MM.1S (cell line): ENCODE measurements around the gene KRTDAP.

Experiments used
- DNase-seq: peaks from one replicate; pipeline ENCODE4 v3.0.0-alpha.2; 2015
- H2AFZ ChIP-seq: fragments of 300-600 bp; sonication (generic); 2 replicates; pipeline ENCODE4 v1.6.0; 2016; ENCODE audit warnings: antibody characterized with exemption, low read length
- H3F3A ChIP-seq: fragments of 300-600 bp; sonication (generic); 2 replicates; pipeline ENCODE4 v1.6.1; 2016; ENCODE audit warnings: mild to moderate bottlenecking, antibody characterized with exemption, low read length, moderate library complexity, mixed read lengths; ENCODE audit not compliant: insufficient read depth
- H3K27ac ChIP-seq: fragments of 300-600 bp; sonication (generic); 2 replicates; pipeline ENCODE4 v1.5.1; 2016; ENCODE audit warnings: mild to moderate bottlenecking, low read length
- H3K27me3 ChIP-seq: fragments of 300-600 bp; sonication (generic); replicated peaks from 2 replicates; pipeline ENCODE4 v1.6.0; 2016; ENCODE audit warnings: low read length; ENCODE audit not compliant: insufficient read depth
- H3K36me3 ChIP-seq: fragments of 300-600 bp; sonication (generic); replicated peaks from 2 replicates; pipeline ENCODE4 v1.6.1; 2016; ENCODE audit warnings: mild to moderate bottlenecking, low read length, mixed read lengths; ENCODE audit not compliant: insufficient read depth
- H3K4me1 ChIP-seq: fragments of 300-600 bp; sonication (generic); 2 replicates; pipeline ENCODE4 v1.6.1; 2016; ENCODE audit warnings: low read length, mixed read lengths
- H3K4me2 ChIP-seq: fragments of 300-600 bp; sonication (generic); 2 replicates; pipeline ENCODE4 v1.6.0; 2016; ENCODE audit warnings: low read depth, low read length
- H3K4me3 ChIP-seq: fragments of 300-600 bp; sonication (generic); 2 replicates; pipeline ENCODE4 v1.5.1; 2016; ENCODE audit warnings: low read length, mixed read lengths
- H3K79me2 ChIP-seq: fragments of 300-600 bp; sonication (generic); 2 replicates; pipeline ENCODE4 v1.6.1; 2016; ENCODE audit warnings: mixed run types, low read length, mixed read lengths
- H3K9ac ChIP-seq: fragments of 300-600 bp; sonication (generic); 2 replicates; pipeline ENCODE4 v1.6.1; 2016; ENCODE audit warnings: low read length, mixed read lengths
- H3K9me2 ChIP-seq: fragments of 300-600 bp; sonication (generic); replicated peaks from 2 replicates; pipeline ENCODE4 v1.6.1; 2016; ENCODE audit warnings: mild to moderate bottlenecking, low read length, mixed read lengths; ENCODE audit not compliant: insufficient read depth
- H3K9me3 ChIP-seq: fragments of 300-600 bp; sonication (generic); replicated peaks from 2 replicates; pipeline ENCODE4 v1.6.1; 2016; ENCODE audit warnings: mild to moderate bottlenecking, low read length, mixed read lengths; ENCODE audit not compliant: insufficient read depth
- H4K20me1 ChIP-seq: fragments of 300-600 bp; sonication (generic); 2 replicates; pipeline ENCODE4 v1.6.1; 2016; ENCODE audit warnings: mild to moderate bottlenecking, low read length, moderate library complexity, mixed read lengths; ENCODE audit not compliant: insufficient read depth
- EZH2 ChIP-seq: fragments of 300-600 bp; sonication (generic); optimal IDR thresholded peaks from 2 replicates; pipeline ENCODE3; 2017; ENCODE audit warnings: low read depth, mild to moderate bottlenecking, antibody characterized with exemption, low read length, mixed read lengths
- EZH2phosphoT487 ChIP-seq: fragments of 300-600 bp; sonication (generic); IDR thresholded peaks from 2 replicates; pipeline ENCODE4 v1.6.1; 2018; ENCODE audit warnings: antibody characterized with exemption, low read length
- TF ChIP-seq, protein P1 (sequence below): fragments of 300-600 bp; sonication (generic); IDR thresholded peaks from 2 replicates; pipeline ENCODE4 v1.5.1; 2016; ENCODE audit warnings: antibody characterized with exemption, low read length, mixed read lengths

The KRTDAP gene

DNA sequence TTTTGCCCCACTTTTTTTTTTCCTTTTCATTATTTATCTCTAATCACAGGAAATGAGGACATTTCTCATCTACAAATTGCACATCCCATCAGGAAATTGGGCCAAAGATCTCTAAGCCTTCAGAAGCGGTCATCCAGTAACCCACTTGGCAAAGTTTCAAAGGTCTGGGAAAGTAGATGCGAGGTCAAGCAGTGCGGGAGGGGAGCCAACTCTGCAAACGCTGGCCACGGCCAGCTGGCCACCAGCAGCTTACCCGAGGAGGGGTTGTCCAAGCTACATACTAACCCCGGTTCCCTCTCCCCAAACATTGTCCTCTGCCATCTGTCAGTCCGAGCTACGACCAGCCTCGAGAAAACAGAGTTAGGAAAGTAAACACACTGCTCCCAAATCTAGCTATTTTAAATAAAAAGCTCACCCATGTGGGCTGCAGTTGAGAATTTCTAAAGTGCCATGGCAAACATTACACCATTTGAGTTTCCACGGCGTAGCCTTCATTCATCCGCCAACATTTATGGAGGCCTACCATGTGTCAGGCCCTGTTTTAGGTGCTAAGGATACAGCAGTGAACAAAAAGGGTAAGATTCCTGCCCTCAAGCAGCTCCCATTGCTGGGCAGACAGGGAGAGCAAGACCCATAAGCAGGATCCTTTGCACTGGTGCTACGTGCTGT, 30.7 kb downstream of the KRTDAP start:
- H3K4me3 ChIP-seq: no peak overlapping the region
- H3K36me3 ChIP-seq: no peaks in the 10 kb centered on the region
- no peak overlapping the region for H3K27ac ChIP-seq
- no peak overlapping the region for H2AFZ ChIP-seq
- H3F3A ChIP-seq: peaks cover 20% of the 10 kb centered on the region
- H3K4me1 ChIP-seq: peaks cover 36% of the 10 kb centered on the region
- no peak for TF ChIP-seq EZH2
- TF ChIP-seq, protein P1, sequence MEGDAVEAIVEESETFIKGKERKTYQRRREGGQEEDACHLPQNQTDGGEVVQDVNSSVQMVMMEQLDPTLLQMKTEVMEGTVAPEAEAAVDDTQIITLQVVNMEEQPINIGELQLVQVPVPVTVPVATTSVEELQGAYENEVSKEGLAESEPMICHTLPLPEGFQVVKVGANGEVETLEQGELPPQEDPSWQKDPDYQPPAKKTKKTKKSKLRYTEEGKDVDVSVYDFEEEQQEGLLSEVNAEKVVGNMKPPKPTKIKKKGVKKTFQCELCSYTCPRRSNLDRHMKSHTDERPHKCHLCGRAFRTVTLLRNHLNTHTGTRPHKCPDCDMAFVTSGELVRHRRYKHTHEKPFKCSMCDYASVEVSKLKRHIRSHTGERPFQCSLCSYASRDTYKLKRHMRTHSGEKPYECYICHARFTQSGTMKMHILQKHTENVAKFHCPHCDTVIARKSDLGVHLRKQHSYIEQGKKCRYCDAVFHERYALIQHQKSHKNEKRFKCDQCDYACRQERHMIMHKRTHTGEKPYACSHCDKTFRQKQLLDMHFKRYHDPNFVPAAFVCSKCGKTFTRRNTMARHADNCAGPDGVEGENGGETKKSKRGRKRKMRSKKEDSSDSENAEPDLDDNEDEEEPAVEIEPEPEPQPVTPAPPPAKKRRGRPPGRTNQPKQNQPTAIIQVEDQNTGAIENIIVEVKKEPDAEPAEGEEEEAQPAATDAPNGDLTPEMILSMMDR: no peak
- no peak for TF ChIP-seq EZH2phosphoT487
- no peaks in the 10 kb centered on the region for H3K79me2 ChIP-seq
- DNase-seq: no peak
- H3K9ac ChIP-seq: no peak overlapping the region
- H4K20me1 ChIP-seq: no peaks in the 10 kb centered on the region
- H3K9me2 ChIP-seq: no peaks in the 10 kb centered on the region
- H3K27me3 ChIP-seq: no peaks in the 10 kb centered on the region
- no peak overlapping the region for H3K4me2 ChIP-seq
- H3K9me3 ChIP-seq: no peaks in the 10 kb centered on the region

DNA sequence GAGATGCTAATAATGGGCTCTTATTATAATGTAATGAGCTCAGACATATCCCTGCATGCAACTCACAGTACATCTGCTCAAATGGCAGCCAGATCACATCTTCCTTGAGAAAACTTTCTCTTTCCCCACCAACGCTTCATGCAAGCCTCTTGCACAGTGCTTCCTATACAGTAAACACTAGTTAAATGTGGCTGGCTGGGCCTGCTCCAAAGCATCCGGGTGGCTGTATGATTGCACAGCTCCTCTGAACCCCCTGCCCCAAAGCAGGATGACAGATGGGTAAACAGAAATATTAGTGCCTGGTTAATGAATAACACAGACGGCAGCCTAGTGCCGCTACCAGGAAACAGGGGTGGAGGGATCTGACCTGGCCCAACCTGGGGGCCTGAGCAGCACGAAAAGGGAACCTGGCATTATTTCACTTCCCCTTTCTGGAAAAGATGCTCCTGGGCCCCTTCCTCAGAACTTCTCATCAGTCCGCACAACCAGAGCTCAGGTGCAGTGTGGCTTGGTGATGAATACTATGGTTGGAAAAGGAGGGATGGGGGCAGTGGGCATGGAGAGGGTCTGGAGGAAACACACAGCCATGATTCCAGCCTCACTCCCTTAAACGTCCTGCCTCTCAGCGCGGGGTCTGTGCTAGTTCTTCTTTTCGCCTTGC, 31.4 kb downstream of the KRTDAP start:
- Histone ChIP-seq H3K9me2 (no peaks in the 10 kb centered on the region), H3K36me3 (no peaks in the 10 kb centered on the region), H3K27me3 (no peaks in the 10 kb centered on the region), H3K9me3 (no peaks in the 10 kb centered on the region), H4K20me1 (no peaks in the 10 kb centered on the region), H3K27ac (no peak overlapping the region), H3K9ac (no peak overlapping the region), H3K4me2 (no peak overlapping the region), H3K4me1 (peaks cover 36% of the 10 kb centered on the region), H3K4me3 (no peak overlapping the region), H2AFZ (no peak overlapping the region), H3K79me2 (no peaks in the 10 kb centered on the region), H3F3A (peaks cover 20% of the 10 kb centered on the region)
- TF ChIP-seq, protein P1: no peak
- no peak for TF ChIP-seq EZH2phosphoT487
- no peak for TF ChIP-seq EZH2
- no peak for DNase-seq

DNA sequence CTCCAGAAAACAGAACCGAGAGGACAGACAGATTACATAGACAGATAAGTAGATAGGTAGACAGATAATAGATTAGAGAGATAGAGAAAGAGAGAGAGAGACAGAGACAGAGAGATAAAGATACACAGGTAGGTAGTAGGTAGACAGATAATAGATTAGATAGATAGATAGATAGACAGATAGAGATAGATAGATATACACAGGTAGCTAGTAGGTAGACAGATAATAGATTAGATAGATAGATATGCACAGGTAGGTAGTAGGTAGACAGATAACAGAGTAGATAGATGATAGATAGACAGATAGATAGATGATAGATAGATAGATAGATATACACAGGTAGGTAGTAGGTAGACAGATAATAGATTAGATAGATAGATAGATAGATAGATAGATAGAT, 32.1 kb downstream of the KRTDAP start:
- H4K20me1 ChIP-seq: no peaks in the 10 kb centered on the region
- no peak overlapping the region for H2AFZ ChIP-seq
- no peaks in the 10 kb centered on the region for H3K36me3 ChIP-seq
- no peak overlapping the region for H3K4me3 ChIP-seq
- no peaks in the 10 kb centered on the region for H3K9me3 ChIP-seq
- no peak for DNase-seq
- no peaks in the 10 kb centered on the region for H3K9me2 ChIP-seq
- H3K4me2 ChIP-seq: peak overlapping the region; percentile 59; the same call in 1 of the 2 replicates
- H3K4me1 ChIP-seq: peaks cover 33% of the 10 kb centered on the region
- H3K79me2 ChIP-seq: no peaks in the 10 kb centered on the region
- H3K27ac ChIP-seq: no peak overlapping the region
- H3K9ac ChIP-seq: no peak overlapping the region
- TF ChIP-seq, protein P1: no peak
- TF ChIP-seq EZH2phosphoT487: no peak
- TF ChIP-seq EZH2: no peak
- H3K27me3 ChIP-seq: no peaks in the 10 kb centered on the region
- H3F3A ChIP-seq: peaks cover 20% of the 10 kb centered on the region
